SU-DHL-6 (cell line): ENCODE data around the gene SDCBP2.

Source experiments
- H2AFZ ChIP-seq: fragments of 200-600 bp; sonication (generic); 2 replicates; pipeline ENCODE4 v1.6.1; 2014; ENCODE audit warnings: low read depth, mild to moderate bottlenecking, moderate library complexity, mixed read lengths, antibody characterized with exemption, low read length; ENCODE audit not compliant: severe bottlenecking
- H3F3A ChIP-seq: fragments of 200-600 bp; shearing (Covaris generic); 2 replicates; pipeline ENCODE4 v1.6.0; 2016; ENCODE audit warnings: antibody characterized with exemption, mild to moderate bottlenecking; ENCODE audit not compliant: insufficient read depth
- H3K27ac ChIP-seq: fragments of 200-600 bp; sonication (generic); 2 replicates; pipeline ENCODE4 v1.5.1; 2016; ENCODE audit warnings: low read depth, mild to moderate bottlenecking, low read length, moderate library complexity, mixed read lengths
- H3K27me3 ChIP-seq: fragments of 200-600 bp; sonication (generic), shearing (Covaris generic); 2 replicates; pipeline ENCODE4 v1.6.0; 2014; ENCODE audit warnings: mild to moderate bottlenecking, low read length
- H3K36me3 ChIP-seq: fragments of 200-600 bp; sonication (generic); 2 replicates; pipeline ENCODE4 v1.6.1; 2014; ENCODE audit warnings: mild to moderate bottlenecking, low read length, mixed read lengths
- H3K4me2 ChIP-seq: fragments of 300-600, 200-600 bp; shearing (Covaris generic), sonication (generic); 2 replicates; pipeline ENCODE4 v1.6.0; 2014; ENCODE audit warnings: low read length, low read depth, mild to moderate bottlenecking; ENCODE audit not compliant: poor library complexity, severe bottlenecking
- H3K4me3 ChIP-seq: fragments of 200-600 bp; sonication (generic); 2 replicates; pipeline ENCODE4 v1.5.1; 2014; ENCODE audit warnings: antibody characterized with exemption, low read length, mild to moderate bottlenecking, mixed read lengths; ENCODE audit not compliant: insufficient read depth, poor library complexity, severe bottlenecking
- H3K79me2 ChIP-seq: fragments of 200-600 bp; sonication (generic); 2 replicates; pipeline ENCODE4 v1.6.1; 2014; ENCODE audit warnings: mild to moderate bottlenecking, low read length, moderate library complexity; ENCODE audit not compliant: insufficient read depth
- H3K9ac ChIP-seq: fragments of 200-600 bp; sonication (generic); 2 replicates; pipeline ENCODE4 v1.7.0; 2014; ENCODE audit warnings: mild to moderate bottlenecking, low read length
- H3K9me2 ChIP-seq: fragments of 200-600 bp; sonication (generic); replicated peaks from 2 replicates; pipeline ENCODE4 v1.6.1; 2014; ENCODE audit warnings: low read length; ENCODE audit not compliant: insufficient read depth
- H3K9me3 ChIP-seq: fragments of 200-600 bp; sonication (generic); 2 replicates; pipeline ENCODE4 v1.6.1; 2014; ENCODE audit warnings: low read length, mixed read lengths; ENCODE audit not compliant: insufficient read depth
- H4K20me1 ChIP-seq: fragments of 200-600 bp; sonication (generic); 2 replicates; pipeline ENCODE4 v1.6.1; 2014; ENCODE audit warnings: low read depth, mild to moderate bottlenecking, antibody characterized with exemption, low read length, moderate library complexity, mixed read lengths
- CTCF ChIP-seq: fragments of 200-600 bp; sonication (generic); IDR thresholded peaks from one replicate; pipeline ENCODE4 v1.5.1; 2017; ENCODE audit warnings: antibody characterized with exemption, mild to moderate bottlenecking, low read length, moderate library complexity; ENCODE audit not compliant: insufficient read depth, poor library complexity, severe bottlenecking
- EZH2phosphoT487 ChIP-seq: fragments of 200-600 bp; sonication (generic), shearing (Covaris generic); conservative IDR thresholded peaks from 2 replicates; pipeline ENCODE4 v1.6.1; 2018; ENCODE audit warnings: mild to moderate bottlenecking, antibody characterized with exemption, low read length, moderate library complexity, mixed read lengths

SDCBP2 gene

GRCh38 chr20:1319051-1319450 is 9.9 kb downstream of the SDCBP2 start:
- no peaks in the 10 kb centered on the region for H3K79me2 ChIP-seq
- no peak overlapping the region for H3K4me3 ChIP-seq
- H2AFZ ChIP-seq = no peak overlapping the region
- H3K27ac ChIP-seq = no peak overlapping the region
- H3F3A ChIP-seq = no peaks in the 10 kb centered on the region
- H3K9ac ChIP-seq = no peak overlapping the region
- TF ChIP-seq EZH2phosphoT487 (no peak), CTCF (no peak)
- H3K4me2 ChIP-seq = no peak overlapping the region
- no peaks in the 10 kb centered on the region for H3K9me2 ChIP-seq
- no peaks in the 10 kb centered on the region for H3K36me3 ChIP-seq
- no peaks in the 10 kb centered on the region for H4K20me1 ChIP-seq
- no peaks in the 10 kb centered on the region for H3K27me3 ChIP-seq
- no peaks in the 10 kb centered on the region for H3K9me3 ChIP-seq

GRCh38 chr20:1317545-1318255 is 11.2 kb downstream of the SDCBP2 start:
- no peaks in the 10 kb centered on the region for H3K9me2 ChIP-seq
- H3K4me2 ChIP-seq = no peak overlapping the region
- no peaks in the 10 kb centered on the region for H3K9me3 ChIP-seq
- no peaks in the 10 kb centered on the region for H3F3A ChIP-seq
- no peak overlapping the region for H3K4me3 ChIP-seq
- H3K27ac ChIP-seq = no peak overlapping the region
- H2AFZ ChIP-seq = no peak overlapping the region
- no peaks in the 10 kb centered on the region for H3K36me3 ChIP-seq
- TF ChIP-seq EZH2phosphoT487 (no peak), CTCF (no peak)
- no peaks in the 10 kb centered on the region for H4K20me1 ChIP-seq
- H3K27me3 ChIP-seq = no peaks in the 10 kb centered on the region
- H3K79me2 ChIP-seq = no peaks in the 10 kb centered on the region
- H3K9ac ChIP-seq = no peak overlapping the region

- Histone ChIP-seq H3K27me3 (no peaks in the 10 kb centered on the region), H3K9me2 (no peaks in the 10 kb centered on the region), H3K36me3 (no peaks in the 10 kb centered on the region), H3K4me2 (no peak overlapping the region), H2AFZ (no peak overlapping the region), H4K20me1 (no peaks in the 10 kb centered on the region), H3K9ac (no peak overlapping the region), H3F3A (no peaks in the 10 kb centered on the region), H3K27ac (no peak overlapping the region), H3K79me2 (no peaks in the 10 kb centered on the region), H3K9me3 (no peaks in the 10 kb centered on the region), H3K4me3 (no peak overlapping the region)
- TF ChIP-seq EZH2phosphoT487 (no peak), CTCF (no peak)
Measured at GRCh38 chr20:1315804-1316203, 13.1 kb downstream of the SDCBP2 start.
